Caco-2 (cell line): ENCODE measurements around the gene MYO7B. TPM values are rescaled to one million over a fixed set of nuclear protein-coding genes. Genes with fewer than 3 reads are reported as not detected.

Experiments
- BruUV-seq: library from RNA; stranded (reverse); fragments of 400-500 nt; replicated peaks from 2 replicates; lab custom pipeline; 2021; lab: Mats Ljungman, UMichigan
- CTCF ChIA-PET: fragments of 300-600 bp; sonication (Branson Sonifier 250); formaldehyde crosslinking; loops from one replicate; lab custom pipeline; 2022; ENCODE audit warnings: antibody characterized with exemption; lab: Charles Lee
- POLR2A ChIA-PET: fragments of 300-600 bp; sonication (Branson Sonifier 250); formaldehyde crosslinking; loops from one replicate; lab custom pipeline; 2022; ENCODE audit warnings: antibody characterized with exemption; lab: Charles Lee
- DNase-seq, 2 experiments: peaks; one replicate each; pipeline versions ENCODE4 v3.0.0 to v3.0.0-alpha.2; 2020 to 2022
- H3K27me3 ChIP-seq: replicated peaks from 2 replicates; pipeline ENCODE4 v1.6.0; 2011; ENCODE audit warnings: low read length; ENCODE audit not compliant: control insufficient read depth, insufficient read depth
- H3K36me3 ChIP-seq: 2 replicates; pipeline ENCODE4 v1.5.1; 2011; ENCODE audit warnings: low read length; ENCODE audit not compliant: control insufficient read depth, insufficient read depth
- H3K4me1 ChIP-seq: fragments of 250-450 bp; sonication (Bioruptor Pico); 2 replicates; pipeline ENCODE4 v1.5.1; 2020; ENCODE audit warnings: mild to moderate bottlenecking
- H3K4me3 ChIP-seq: 2 replicates; pipeline ENCODE4 v1.5.1; 2011; ENCODE audit warnings: low read depth, mild to moderate bottlenecking, control low read depth, low read length
- H3K9me3 ChIP-seq: fragments of 250-450 bp; sonication (Bioruptor Pico); 2 replicates; pipeline ENCODE4 v1.5.1; 2020; ENCODE audit warnings: mild to moderate bottlenecking, moderate library complexity
- H3K27ac Mint-ChIP-seq: one replicate; pipeline ENCODE4 v1.8.0; 2022; ENCODE audit warnings: mixed read lengths; ENCODE audit not compliant: unreplicated experiment
- H3K27me3 Mint-ChIP-seq: one replicate; pipeline ENCODE4 v1.8.0; 2022; ENCODE audit warnings: mixed read lengths; ENCODE audit not compliant: insufficient read depth, unreplicated experiment
- H3K36me3 Mint-ChIP-seq: one replicate; pipeline ENCODE4 v1.8.0; 2022; ENCODE audit warnings: mild to moderate bottlenecking, mixed read lengths; ENCODE audit not compliant: insufficient read depth, unreplicated experiment
- H3K4me1 Mint-ChIP-seq: one replicate; pipeline ENCODE4 v1.8.0; 2022; ENCODE audit warnings: low read depth, mixed read lengths; ENCODE audit not compliant: unreplicated experiment
- H3K4me3 Mint-ChIP-seq: one replicate; pipeline ENCODE4 v1.8.0; 2022; ENCODE audit warnings: mild to moderate bottlenecking, moderate library complexity, mixed read lengths; ENCODE audit not compliant: unreplicated experiment
- H3K9me3 Mint-ChIP-seq: one replicate; pipeline ENCODE4 v1.8.0; 2022; ENCODE audit warnings: mixed read lengths; ENCODE audit not compliant: unreplicated experiment
- CTCF ChIP-seq, 2 experiments: fragments of 200-600 bp in 1 of 2; IDR thresholded peaks; 1 replicate in 1 of 2; 2 replicates in 1 of 2; pipeline versions ENCODE4 v1.5.1 to v1.8.0; 2011 to 2022; ENCODE audit warnings: antibody characterized with exemption in 1 of 2, control low read depth in 1 of 2, inconsistent platforms in 1 of 2, low read depth in 1 of 2, low read length in 1 of 2, mild to moderate bottlenecking in 1 of 2, moderate library complexity in 1 of 2; ENCODE audit not compliant: insufficient read depth in 1 of 2, severe bottlenecking in 1 of 2, unreplicated experiment in 1 of 2
- intact Hi-C: fragments of 100-400 bp; cut with micrococcal nuclease; formaldehyde crosslinking; loops from one replicate; pipeline ENCODE4 v1.10.0; 2022; ENCODE audit not compliant: unreplicated experiment
- total RNA-seq: library from RNA; stranded (reverse); gene quantifications from 2 replicates; pipeline ENCODE4 v1.2.3, GENCODE V29; 2022

The MYO7B gene
- total RNA-seq, 1 experiment from 2014 or later, result 0.27 TPM

- Mint-ChIP-seq H3K4me3 (peak overlapping the region; percentile 83), H3K27ac (no peak overlapping the region), H3K9me3 (no peaks in the 10 kb centered on the region), H3K27me3 (peaks cover 8% of the 10 kb centered on the region), H3K4me1 (no peaks in the 10 kb centered on the region), H3K36me3 (no peaks in the 10 kb centered on the region)
- no peaks in the 10 kb centered on the region for H3K9me3 ChIP-seq
- H3K27me3 ChIP-seq, result peaks cover 1% of the 10 kb centered on the region; the same call in 1 of the 2 replicates
- H3K36me3 ChIP-seq, result no peaks in the 10 kb centered on the region
- intact Hi-C loops, result loop anchor here (1.0 kb wide), 2 partner anchors 25 to 83 kb away; no protein-coding TSS in a partner anchor
- ChIA-PET POLR2A (interaction anchor here (0.9 to 2.0 kb wide), 3 partner anchors 26 to 148 kb away, joined by 3 to 11 read pairs (median 11); partner anchors contain the start of gene IWS1), CTCF (interaction anchor here (0.6 to 2.0 kb wide), 6 partner anchors 9 to 477 kb away, joined by 3 to 23 read pairs (median 5); partner anchors contain the start of gene SFT2D3)
- H3K4me3 ChIP-seq, result peak overlapping the region; percentile 56
- peak; percentile 36 to 42 for DNase-seq
- BruUV-seq, result no TSS peak
- no peak for TF ChIP-seq CTCF (IDR thresholded peaks at IDR 0.05; ENCODE audit: insufficient read depth in 1 of 2, low read depth in 1 of 2, low read length in 1 of 2, severe bottlenecking in 1 of 2, unreplicated experiment in 1 of 2)
- H3K4me1 ChIP-seq, result peaks cover 6% of the 10 kb centered on the region; the same call in 1 of the 2 replicates
Measured at GRCh38 chr2:127674241-127675209, 139.0 kb downstream of the MYO7B start.

- Mint-ChIP-seq H3K27me3 (peaks cover 8% of the 10 kb centered on the region), H3K27ac (no peak within 1 kb of the TSS), H3K4me3 (peak within 1 kb of the TSS; percentile 83), H3K36me3 (no peaks in the 10 kb centered on the region), H3K9me3 (no peaks in the 10 kb centered on the region), H3K4me1 (no peaks in the 10 kb centered on the region)
- peak in 1 of 2 experiments; percentile 36 for TF ChIP-seq CTCF (IDR thresholded peaks at IDR 0.05; ENCODE audit: insufficient read depth in 1 of 2, low read depth in 1 of 2, low read length in 1 of 2, severe bottlenecking in 1 of 2, unreplicated experiment in 1 of 2)
- Histone ChIP-seq H3K4me1 (peaks cover 6% of the 10 kb centered on the region; the same call in 1 of the 2 replicates), H3K9me3 (no peaks in the 10 kb centered on the region), H3K4me3 (peak within 1 kb of the TSS; percentile 56), H3K36me3 (no peaks in the 10 kb centered on the region), H3K27me3 (peaks cover 1% of the 10 kb centered on the region; the same call in 1 of the 2 replicates)
- POLR2A ChIA-PET, result interaction anchor here (1.7 to 2.0 kb wide), 2 partner anchors 25 to 149 kb away, joined by 11 read pairs; partner anchors contain the start of gene IWS1
- intact Hi-C loops, result loop anchor here (1.0 kb wide), 2 partner anchors 26 to 84 kb away; no protein-coding TSS in a partner anchor
- BruUV-seq, result no TSS peak
- peak; percentile 67 to 74 for DNase-seq
- CTCF ChIA-PET, result interaction anchor here (0.6 to 2.0 kb wide), 6 partner anchors 10 to 478 kb away, joined by 3 to 23 read pairs (median 5); partner anchors contain the start of gene SFT2D3
Measured at GRCh38 chr2:127675331-127676261, 140.1 kb downstream of the MYO7B start, which contains the start of gene LIMS2. Gene LIMS2 (minus strand): TSS chr2:127675530. CDS start chr2:127675024, 506 bp downstream.
